A673 (cell line): ENCODE results near the gene GUCA1A. TPM values are rescaled to one million over a fixed set of nuclear protein-coding genes. Genes with fewer than 3 reads are reported as not detected.

ENCODE experiments used
- BruUV-seq: library from RNA; stranded (reverse); fragments of 400-500 nt; replicated peaks from 2 replicates; lab custom pipeline; 2021; lab: Mats Ljungman, UMichigan
- CTCF ChIA-PET: fragments of 300-600 bp; sonication (Branson Sonifier 250); formaldehyde crosslinking; loops from one replicate; lab custom pipeline; 2022; ENCODE audit warnings: antibody characterized with exemption; lab: Charles Lee
- POLR2A ChIA-PET: fragments of 300-600 bp; sonication (Branson Sonifier 250); formaldehyde crosslinking; loops from one replicate; lab custom pipeline; 2022; ENCODE audit warnings: antibody characterized with exemption; ENCODE audit not compliant: low non-redundant PET; lab: Charles Lee
- DNase-seq: peaks from one replicate; pipeline ENCODE4 v3.0.0-alpha.2; 2015; ENCODE audit warnings: low spot score
- H3K27ac ChIP-seq: fragments of 200-600 bp; sonication (generic); 2 replicates; pipeline ENCODE4 v1.5.1; 2016; ENCODE audit warnings: mixed run types, low read depth, mild to moderate bottlenecking, mixed read lengths, antibody characterized with exemption, low read length; ENCODE audit not compliant: poor library complexity, severe bottlenecking
- H3K27me3 ChIP-seq: fragments of 200-600 bp; sonication (generic); replicated peaks from 2 replicates; pipeline ENCODE4 v1.6.1; 2017; ENCODE audit warnings: mixed run types, low read depth, mild to moderate bottlenecking, mixed read lengths, antibody characterized with exemption, low read length; ENCODE audit not compliant: insufficient read depth, poor library complexity
- H3K36me3 ChIP-seq: fragments of 200-600 bp; sonication (generic); 2 replicates; pipeline ENCODE4 v1.6.1; 2016; ENCODE audit warnings: mixed run types, mild to moderate bottlenecking, mixed read lengths, antibody characterized with exemption, low read length; ENCODE audit not compliant: insufficient read depth, poor library complexity, severe bottlenecking
- H3K4me1 ChIP-seq: fragments of 200-600 bp; sonication (generic); 2 replicates; pipeline ENCODE4 v1.6.1; 2017; ENCODE audit warnings: mixed run types, mild to moderate bottlenecking, mixed read lengths, antibody characterized with exemption, low read length; ENCODE audit not compliant: insufficient read depth, poor library complexity, severe bottlenecking
- H3K4me3 ChIP-seq: fragments of 200-600 bp; sonication (generic); 2 replicates; pipeline ENCODE4 v1.5.1; 2016; ENCODE audit warnings: low read depth, mixed run types, mild to moderate bottlenecking, mixed read lengths, low read length; ENCODE audit not compliant: poor library complexity, severe bottlenecking
- H3K9me3 ChIP-seq: fragments of 200-600 bp; sonication (generic); 2 replicates; pipeline ENCODE4 v1.6.1; 2016; ENCODE audit warnings: mixed run types, low read depth, mild to moderate bottlenecking, mixed read lengths, antibody characterized with exemption, low read length; ENCODE audit not compliant: poor library complexity, severe bottlenecking
- EZH2 ChIP-seq: fragments of 200-600 bp; sonication (generic); IDR thresholded peaks from 2 replicates; pipeline ENCODE4 v1.6.1; 2017; ENCODE audit warnings: borderline replicate concordance, low read depth, mild to moderate bottlenecking, mixed read lengths, antibody characterized with exemption, low read length; ENCODE audit not compliant: poor library complexity, severe bottlenecking
- intact Hi-C: fragments of 100-400 bp; cut with micrococcal nuclease; formaldehyde crosslinking; loops from one replicate; pipeline ENCODE4 v1.10.0; 2022; ENCODE audit not compliant: unreplicated experiment
- total RNA-seq: library from RNA; stranded (reverse); gene quantifications from 2 replicates; pipeline ENCODE4 v1.2.3, GENCODE V29; 2021
- TF ChIP-seq, protein P1 (sequence below): fragments of 300-800, 200-600 bp; sonication (generic); conservative IDR thresholded peaks from 2 replicates; pipeline ENCODE4 v1.5.1; 2017; ENCODE audit warnings: low read depth, mild to moderate bottlenecking, antibody characterized with exemption, low read length, moderate library complexity, mixed read lengths

Gene GUCA1A
- total RNA-seq, 1 experiment from 2014 or later: not detected

DNA sequence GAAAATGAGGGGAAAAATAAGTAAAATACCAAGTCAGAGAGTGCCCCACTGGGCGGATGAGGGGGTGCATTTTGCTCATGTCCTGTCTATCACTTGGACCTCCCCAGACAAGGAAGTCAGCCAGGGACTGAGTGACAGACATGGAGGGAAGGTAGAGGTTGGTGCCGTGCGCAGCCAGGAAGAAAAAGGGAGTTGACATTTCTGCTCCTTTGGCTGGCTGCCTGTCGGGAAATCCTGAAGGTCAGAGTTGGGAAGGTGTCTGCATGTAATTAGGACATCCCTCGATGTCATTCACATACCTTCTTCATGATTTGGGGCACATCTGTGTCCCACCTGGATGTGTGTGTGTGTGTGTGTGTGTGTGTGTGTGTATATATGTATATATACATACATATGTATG, 8.9 kb downstream of the GUCA1A start:
- Histone ChIP-seq H3K27ac (no peak overlapping the region), H3K4me3 (no peak overlapping the region), H3K4me1 (no peaks in the 10 kb centered on the region), H3K36me3 (no peaks in the 10 kb centered on the region), H3K27me3 (no peaks in the 10 kb centered on the region), H3K9me3 (no peaks in the 10 kb centered on the region)
- no TSS peak for BruUV-seq
- intact Hi-C loops: no loop called here
- ChIA-PET POLR2A (no interaction called here), CTCF (no interaction called here)
- no peak for DNase-seq
- TF ChIP-seq, protein P1, sequence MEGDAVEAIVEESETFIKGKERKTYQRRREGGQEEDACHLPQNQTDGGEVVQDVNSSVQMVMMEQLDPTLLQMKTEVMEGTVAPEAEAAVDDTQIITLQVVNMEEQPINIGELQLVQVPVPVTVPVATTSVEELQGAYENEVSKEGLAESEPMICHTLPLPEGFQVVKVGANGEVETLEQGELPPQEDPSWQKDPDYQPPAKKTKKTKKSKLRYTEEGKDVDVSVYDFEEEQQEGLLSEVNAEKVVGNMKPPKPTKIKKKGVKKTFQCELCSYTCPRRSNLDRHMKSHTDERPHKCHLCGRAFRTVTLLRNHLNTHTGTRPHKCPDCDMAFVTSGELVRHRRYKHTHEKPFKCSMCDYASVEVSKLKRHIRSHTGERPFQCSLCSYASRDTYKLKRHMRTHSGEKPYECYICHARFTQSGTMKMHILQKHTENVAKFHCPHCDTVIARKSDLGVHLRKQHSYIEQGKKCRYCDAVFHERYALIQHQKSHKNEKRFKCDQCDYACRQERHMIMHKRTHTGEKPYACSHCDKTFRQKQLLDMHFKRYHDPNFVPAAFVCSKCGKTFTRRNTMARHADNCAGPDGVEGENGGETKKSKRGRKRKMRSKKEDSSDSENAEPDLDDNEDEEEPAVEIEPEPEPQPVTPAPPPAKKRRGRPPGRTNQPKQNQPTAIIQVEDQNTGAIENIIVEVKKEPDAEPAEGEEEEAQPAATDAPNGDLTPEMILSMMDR: no peak
- no peak for TF ChIP-seq EZH2

- POLR2A ChIA-PET: no interaction called here
- no peaks in the 10 kb centered on the region for H3K36me3 ChIP-seq
- DNase-seq: no peak
- H3K9me3 ChIP-seq: no peaks in the 10 kb centered on the region
- intact Hi-C loops: no loop called here
- H3K27ac ChIP-seq: no peak overlapping the region
- H3K27me3 ChIP-seq: no peaks in the 10 kb centered on the region
- no peak for TF ChIP-seq EZH2
- TF ChIP-seq, protein P1: no peak
- no peaks in the 10 kb centered on the region for H3K4me1 ChIP-seq
- BruUV-seq: no TSS peak
- CTCF ChIA-PET: no interaction called here
- no peak overlapping the region for H3K4me3 ChIP-seq
These were observed 11.3 kb downstream of the GUCA1A start for GRCh38 chr6:42184475-42184874.

DNA sequence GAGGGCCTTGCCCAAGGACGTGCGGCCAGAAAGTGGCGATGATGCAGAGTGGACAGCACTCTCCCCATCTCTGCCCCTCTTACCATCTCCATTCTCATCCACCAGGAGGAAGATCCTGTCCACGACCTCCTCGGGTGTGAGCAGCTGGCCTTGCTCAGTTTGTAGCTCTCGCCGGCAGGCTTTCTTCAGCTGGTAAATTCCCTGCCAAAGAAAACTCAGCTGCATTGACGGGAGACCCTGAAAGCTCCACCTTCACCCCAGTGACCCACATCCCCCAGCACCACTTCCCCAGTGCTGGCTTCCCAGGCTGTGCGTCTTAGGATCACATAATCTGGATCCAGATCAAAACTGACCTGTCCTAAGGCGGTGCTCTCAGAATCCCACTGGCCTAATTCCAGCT, 12.4 kb downstream of the GUCA1A start:
- Histone ChIP-seq H3K4me3 (no peak overlapping the region), H3K36me3 (no peaks in the 10 kb centered on the region), H3K9me3 (no peaks in the 10 kb centered on the region), H3K27ac (no peak overlapping the region), H3K27me3 (no peaks in the 10 kb centered on the region), H3K4me1 (no peaks in the 10 kb centered on the region)
- no peak for DNase-seq
- TF ChIP-seq EZH2: no peak
- TF ChIP-seq, protein P1: no peak
- intact Hi-C loops: no loop called here
- ChIA-PET POLR2A (no interaction called here), CTCF (no interaction called here)
- no TSS peak for BruUV-seq
